Esophagus muscularis mucosa (tissue), 4 donors: ENCODE measurements around the gene DCST2.
A peak's percentile ranks its signal among the peaks of the same experiment; 100 is the strongest.

ENCODE experiments used
- EP300 ChIP-seq: sonication (generic); formaldehyde crosslinking; IDR thresholded peaks from one replicate; pipeline ENCODE4 v1.6.1; 2017; ENCODE audit warnings: antibody characterized with exemption
- POLR2AphosphoS5 ChIP-seq, 2 donors: sonication (generic); formaldehyde crosslinking; IDR thresholded peaks; one replicate each; pipeline ENCODE4 v1.6.1; 2017; ENCODE audit warnings: antibody characterized with exemption in 2 of 2
- TF ChIP-seq, protein P1 (sequence below), 3 experiments: fragments of 200-600 bp in 2 of 3; fragments of 450-650 bp in 1 of 3; sonication (generic) in 2 of 3; IDR thresholded peaks; one replicate each; pipeline ENCODE4 v1.5.1; 2017 to 2019; ENCODE audit warnings: antibody characterized with exemption in 3 of 3, mild to moderate bottlenecking in 2 of 3, moderate library complexity in 1 of 3

DNA sequence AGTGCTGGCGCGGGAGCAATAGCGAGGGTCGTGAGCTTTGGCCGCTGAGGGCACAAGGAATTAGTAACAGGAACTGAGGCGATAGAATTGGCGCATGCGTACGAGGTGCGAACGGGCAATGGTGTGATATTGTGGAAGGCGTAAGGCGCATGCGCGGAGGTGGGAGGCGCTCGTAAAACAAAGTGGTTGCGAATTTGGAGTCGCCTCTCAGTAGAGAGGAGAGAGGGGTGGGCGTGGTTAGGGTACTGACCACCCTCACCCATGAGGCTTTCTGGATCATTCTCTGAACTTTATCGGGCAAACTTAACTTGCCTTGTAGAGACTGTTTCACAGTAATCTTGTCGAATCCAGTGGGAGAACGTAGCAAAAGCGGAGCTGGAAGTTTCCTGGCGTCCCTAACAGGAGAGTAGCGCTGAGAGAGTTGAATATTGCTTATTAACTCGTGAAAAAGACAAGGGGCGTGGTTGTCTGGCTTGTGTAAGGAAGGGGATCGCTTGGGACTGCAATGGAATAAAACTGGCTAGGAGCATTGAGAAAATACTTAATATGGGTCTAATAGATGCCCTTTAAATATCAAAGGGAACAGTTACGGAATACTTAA is 58.7 kb downstream of the DCST2 start:
- TF ChIP-seq, protein P1, sequence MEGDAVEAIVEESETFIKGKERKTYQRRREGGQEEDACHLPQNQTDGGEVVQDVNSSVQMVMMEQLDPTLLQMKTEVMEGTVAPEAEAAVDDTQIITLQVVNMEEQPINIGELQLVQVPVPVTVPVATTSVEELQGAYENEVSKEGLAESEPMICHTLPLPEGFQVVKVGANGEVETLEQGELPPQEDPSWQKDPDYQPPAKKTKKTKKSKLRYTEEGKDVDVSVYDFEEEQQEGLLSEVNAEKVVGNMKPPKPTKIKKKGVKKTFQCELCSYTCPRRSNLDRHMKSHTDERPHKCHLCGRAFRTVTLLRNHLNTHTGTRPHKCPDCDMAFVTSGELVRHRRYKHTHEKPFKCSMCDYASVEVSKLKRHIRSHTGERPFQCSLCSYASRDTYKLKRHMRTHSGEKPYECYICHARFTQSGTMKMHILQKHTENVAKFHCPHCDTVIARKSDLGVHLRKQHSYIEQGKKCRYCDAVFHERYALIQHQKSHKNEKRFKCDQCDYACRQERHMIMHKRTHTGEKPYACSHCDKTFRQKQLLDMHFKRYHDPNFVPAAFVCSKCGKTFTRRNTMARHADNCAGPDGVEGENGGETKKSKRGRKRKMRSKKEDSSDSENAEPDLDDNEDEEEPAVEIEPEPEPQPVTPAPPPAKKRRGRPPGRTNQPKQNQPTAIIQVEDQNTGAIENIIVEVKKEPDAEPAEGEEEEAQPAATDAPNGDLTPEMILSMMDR (IDR thresholded peaks at IDR 0.05), result no peak
- TF ChIP-seq EP300 (no peak), POLR2AphosphoS5 (IDR thresholded peaks at IDR 0.05) (peak in 1 of 2 donors; percentile 91)
